Fibroblast of villous mesenchyme (primary cell): ENCODE results near the gene ODC1. TPM values are rescaled to one million over a fixed set of nuclear protein-coding genes. Genes with fewer than 3 reads are reported as not detected.

ENCODE experiments used
- DNase-seq: peaks from one replicate; pipeline ENCODE4 v3.0.0-alpha.2; 2010; ENCODE audit warnings: low read depth
- H3K4me3 ChIP-seq: 2 replicates; pipeline ENCODE4 v1.5.1; 2011; ENCODE audit warnings: low read depth, mild to moderate bottlenecking, low read length
- CTCF ChIP-seq: IDR thresholded peaks from 2 replicates; pipeline ENCODE4 v1.5.1; 2012; ENCODE audit warnings: low read depth, mild to moderate bottlenecking, low read length; ENCODE audit not compliant: insufficient read depth
- total RNA-seq: library from RNA; depleted of rRNA; stranded (reverse); fragments of >200 nt; gene quantifications from 2 replicates; pipeline ENCODE4 v1.2.3, GENCODE V29; 2012

Gene ODC1
- total RNA-seq, 1 donor, result 133 TPM

- H3K4me3 ChIP-seq, result no peak overlapping the region
- TF ChIP-seq CTCF, result no peak
- no peak for DNase-seq
These were observed 38.0 kb upstream of the ODC1 start for GRCh38 chr2:10486091-10486490.

- TF ChIP-seq CTCF, result no peak
- DNase-seq, result peak; percentile 35
- H3K4me3 ChIP-seq, result no peak overlapping the region
These were observed 34.8 kb upstream of the ODC1 start for GRCh38 chr2:10482913-10483312.

- no peak for TF ChIP-seq CTCF
These were observed 34.3 kb upstream of the ODC1 start for GRCh38 chr2:10482460-10482859.

GRCh38 chr2:10481666-10482157 is 33.6 kb upstream of the ODC1 start:
- no peak overlapping the region for H3K4me3 ChIP-seq
- no peak for TF ChIP-seq CTCF
- no peak for DNase-seq

More at GRCh38 chr2:10482460-10482859, 34.3 kb upstream of the ODC1 start:
- H3K4me3 ChIP-seq, result no peak overlapping the region
- DNase-seq, result no peak

- no peak for DNase-seq
- no peak overlapping the region for H3K4me3 ChIP-seq
- TF ChIP-seq CTCF, result no peak
These were observed 33.0 kb upstream of the ODC1 start for GRCh38 chr2:10481055-10481665.

- DNase-seq, result no peak
- H3K4me3 ChIP-seq, result no peak overlapping the region
- no peak for TF ChIP-seq CTCF
These were observed 32.3 kb upstream of the ODC1 start for GRCh38 chr2:10480359-10480949.

GRCh38 chr2:10478916-10479315 is 30.8 kb upstream of the ODC1 start:
- no peak for DNase-seq
- H3K4me3 ChIP-seq, result no peak overlapping the region
- TF ChIP-seq CTCF, result no peak
